KOPT-K1 (cell line): ENCODE measurements around the gene IGF1R.

Experiments
- H3K27ac ChIP-seq: fragments of 200-600 bp; sonication (generic); 2 replicates; pipeline ENCODE4 v1.5.1; 2016; ENCODE audit warnings: antibody characterized with exemption, mild to moderate bottlenecking, low read depth, low read length; ENCODE audit not compliant: poor library complexity, severe bottlenecking
- H3K36me3 ChIP-seq: fragments of 200-600 bp; sonication (generic); 2 replicates; pipeline ENCODE4 v1.5.1; 2017; ENCODE audit warnings: antibody characterized with exemption, mild to moderate bottlenecking, low read length, moderate library complexity; ENCODE audit not compliant: insufficient read depth
- H3K9me3 ChIP-seq: fragments of 200-600 bp; sonication (generic); 2 replicates; pipeline ENCODE4 v1.5.1; 2017; ENCODE audit warnings: antibody characterized with exemption, low read length, mild to moderate bottlenecking; ENCODE audit not compliant: insufficient read depth, poor library complexity, severe bottlenecking

The IGF1R gene

GRCh38 chr15:98866511-98866910 lies 218.2 kb downstream of the IGF1R start:
- Histone ChIP-seq H3K36me3 (no peaks in the 10 kb centered on the region), H3K27ac (peak overlapping the region; percentile 94), H3K9me3 (no peaks in the 10 kb centered on the region)

DNA sequence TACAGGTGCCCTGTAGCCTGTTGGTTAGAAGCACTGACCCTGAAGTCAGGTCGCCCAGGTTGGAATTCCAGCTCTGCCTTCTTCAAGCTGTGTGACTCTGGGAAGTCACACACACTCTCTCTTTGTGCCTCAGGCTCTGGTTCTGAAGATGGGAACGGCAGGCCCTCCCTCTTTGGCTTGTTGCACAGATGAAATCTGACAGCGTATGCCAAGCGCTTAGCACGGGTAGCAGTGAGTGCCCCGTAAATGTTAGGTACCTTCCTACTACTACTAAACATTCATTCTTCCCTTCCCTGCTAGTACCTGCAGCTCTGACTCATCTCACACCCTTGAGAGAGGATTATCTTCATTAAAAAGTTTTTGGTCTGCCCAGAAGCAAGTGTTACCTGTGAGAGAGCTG lies 220.2 kb downstream of the IGF1R start:
- H3K27ac ChIP-seq, result no peak overlapping the region
- H3K9me3 ChIP-seq, result no peaks in the 10 kb centered on the region
- no peaks in the 10 kb centered on the region for H3K36me3 ChIP-seq

DNA sequence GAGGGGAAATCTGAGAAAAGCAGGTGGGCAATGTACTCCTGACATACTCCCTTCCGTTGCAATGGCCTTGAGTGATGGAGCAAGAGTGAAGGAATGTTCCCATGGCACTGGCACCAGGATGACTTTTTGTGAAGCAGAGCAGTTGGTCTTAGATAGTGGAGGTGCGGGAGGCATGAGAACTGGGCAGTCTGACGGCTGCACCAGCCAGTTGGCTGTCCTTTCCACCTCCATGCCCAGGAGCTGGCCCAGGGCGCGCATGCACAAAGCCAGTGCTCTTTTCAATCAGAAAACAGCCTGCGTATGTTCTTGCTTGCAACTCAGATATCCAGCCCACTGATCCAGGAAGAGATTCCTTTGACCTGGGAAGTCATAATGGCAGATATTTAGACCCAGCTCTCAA lies 222.4 kb downstream of the IGF1R start:
- no peak overlapping the region for H3K27ac ChIP-seq
- H3K36me3 ChIP-seq, result no peaks in the 10 kb centered on the region
- no peaks in the 10 kb centered on the region for H3K9me3 ChIP-seq

- no peak overlapping the region for H3K27ac ChIP-seq
- no peaks in the 10 kb centered on the region for H3K36me3 ChIP-seq
- H3K9me3 ChIP-seq, result no peaks in the 10 kb centered on the region
Observed at GRCh38 chr15:98872774-98873173, 224.4 kb downstream of the IGF1R start.

DNA sequence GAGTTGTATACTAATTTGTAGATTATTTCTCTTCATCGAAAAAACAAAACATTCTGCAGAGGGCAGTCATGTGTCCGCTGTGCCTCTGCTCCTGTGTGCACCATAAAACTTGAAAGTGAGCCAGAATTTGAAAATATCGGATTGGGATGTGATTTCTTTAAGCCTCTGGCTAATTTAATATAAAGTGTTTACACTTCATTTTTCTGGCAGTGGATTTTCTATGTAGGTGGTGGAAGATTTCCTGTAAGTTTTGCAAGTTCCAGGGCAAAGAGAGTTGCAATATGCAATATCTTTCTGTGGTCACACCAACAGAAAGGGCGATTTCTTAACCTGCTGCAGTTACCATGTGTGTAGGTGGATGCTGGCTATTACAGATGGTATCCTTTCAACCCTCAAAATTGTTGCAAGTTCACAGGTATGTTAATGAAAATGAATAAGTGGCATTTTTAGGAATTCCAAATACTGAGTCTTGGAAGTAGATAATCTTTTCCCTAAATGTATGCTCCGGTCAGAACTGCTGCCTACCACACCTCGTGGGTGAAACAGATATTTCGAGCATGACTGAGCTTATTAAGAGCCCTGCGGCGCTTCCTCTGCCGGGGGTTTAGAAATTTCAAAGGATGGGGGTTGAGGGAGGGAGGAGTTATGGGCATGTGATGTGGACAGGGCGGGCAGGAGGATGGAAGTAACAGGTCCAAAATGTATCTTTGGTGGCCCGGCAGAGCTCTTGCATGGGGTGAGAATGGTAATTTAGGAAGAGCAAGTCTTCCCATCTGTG lies 225.3 kb downstream of the IGF1R start:
- Histone ChIP-seq H3K9me3 (no peaks in the 10 kb centered on the region), H3K36me3 (no peaks in the 10 kb centered on the region), H3K27ac (peak overlapping the region; percentile 35)

- Histone ChIP-seq H3K27ac (peak overlapping the region; percentile 35), H3K36me3 (no peaks in the 10 kb centered on the region), H3K9me3 (no peaks in the 10 kb centered on the region)
Observed at GRCh38 chr15:98874370-98874769, 226.0 kb downstream of the IGF1R start.

DNA sequence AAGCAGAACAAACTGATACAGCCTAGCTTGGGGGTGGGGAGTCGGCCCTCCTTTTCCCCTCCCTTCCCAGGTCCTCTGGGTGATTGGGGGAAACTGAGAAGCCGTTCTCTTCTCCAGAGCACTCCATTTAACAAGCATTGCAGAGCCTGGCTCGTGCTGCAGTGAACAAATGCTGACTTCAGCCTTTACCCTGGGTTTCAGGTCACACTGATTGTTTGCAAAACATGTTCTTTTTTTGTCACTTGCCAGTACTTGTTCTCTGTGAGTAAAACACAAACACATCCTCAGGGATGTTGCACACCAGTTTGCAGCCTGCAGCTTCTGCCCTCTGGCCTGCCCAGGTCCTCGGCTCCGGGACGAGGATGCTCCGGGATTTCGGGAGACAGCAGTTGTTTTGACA lies 226.4 kb downstream of the IGF1R start:
- Histone ChIP-seq H3K9me3 (no peaks in the 10 kb centered on the region), H3K36me3 (no peaks in the 10 kb centered on the region), H3K27ac (peak overlapping the region; percentile 35)

DNA sequence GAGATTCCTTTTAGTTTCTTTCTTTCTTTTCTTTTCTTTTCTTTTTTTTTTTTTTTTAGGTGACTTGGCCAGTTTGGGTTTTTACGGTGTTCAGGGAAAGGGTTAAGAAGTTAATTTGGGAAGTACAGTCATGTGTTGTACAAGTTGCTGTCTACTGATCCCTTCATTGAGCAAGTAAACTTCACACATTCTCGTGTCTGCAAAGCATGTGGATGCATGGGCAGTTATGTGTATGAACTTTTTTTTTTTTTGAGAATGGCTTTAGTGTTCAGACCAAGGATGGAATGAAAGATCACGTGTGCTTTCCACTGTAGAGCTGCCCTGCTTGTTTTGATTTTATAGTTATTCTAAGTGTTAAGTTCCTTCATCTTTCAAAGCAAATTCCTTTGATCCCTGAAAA lies 227.0 kb downstream of the IGF1R start:
- H3K27ac ChIP-seq, result no peak overlapping the region
- H3K9me3 ChIP-seq, result no peaks in the 10 kb centered on the region
- no peaks in the 10 kb centered on the region for H3K36me3 ChIP-seq

DNA sequence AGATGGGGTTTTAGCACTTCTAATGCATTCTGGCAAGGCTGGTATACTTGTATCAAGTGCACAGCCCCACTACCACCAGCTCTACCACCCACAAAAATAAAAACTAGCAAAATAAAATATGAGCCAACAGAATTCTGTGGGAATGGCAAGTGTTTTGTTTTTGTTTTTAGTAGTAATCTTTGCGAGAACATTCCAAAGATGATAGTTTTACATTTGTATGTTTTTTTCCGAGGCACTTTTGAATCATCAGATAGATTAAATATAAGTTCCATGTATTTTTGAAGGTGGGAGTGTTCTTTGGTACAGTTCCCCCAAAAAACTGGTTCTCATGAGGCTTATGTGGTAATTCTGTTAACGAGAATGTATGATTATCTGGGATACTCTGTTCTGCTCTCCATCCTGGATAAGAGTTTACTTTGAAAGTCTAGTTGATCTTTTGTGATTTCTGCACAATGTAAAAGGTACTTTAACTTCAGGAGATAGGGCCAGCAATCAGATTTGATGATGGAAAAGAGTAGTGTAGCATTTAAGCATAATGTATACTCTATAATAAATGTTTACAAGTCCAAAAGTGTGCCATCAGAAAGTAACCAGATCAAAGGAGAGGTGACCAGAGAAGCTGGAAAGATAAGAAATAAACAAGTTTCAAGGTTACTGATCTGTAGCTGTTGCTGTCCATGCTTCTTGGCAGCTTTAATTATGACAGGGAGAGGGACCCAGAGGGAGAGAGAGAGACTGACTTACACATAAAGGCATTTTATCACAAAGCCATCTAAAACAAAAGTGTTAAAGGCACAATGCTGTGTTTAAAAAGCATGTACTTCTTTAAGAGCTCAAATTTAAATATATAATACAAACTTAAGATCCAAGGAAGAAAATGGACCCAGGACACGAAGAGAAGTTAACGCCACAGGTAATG lies 228.4 kb downstream of the IGF1R start:
- Histone ChIP-seq H3K9me3 (no peaks in the 10 kb centered on the region), H3K27ac (no peak overlapping the region)

DNA sequence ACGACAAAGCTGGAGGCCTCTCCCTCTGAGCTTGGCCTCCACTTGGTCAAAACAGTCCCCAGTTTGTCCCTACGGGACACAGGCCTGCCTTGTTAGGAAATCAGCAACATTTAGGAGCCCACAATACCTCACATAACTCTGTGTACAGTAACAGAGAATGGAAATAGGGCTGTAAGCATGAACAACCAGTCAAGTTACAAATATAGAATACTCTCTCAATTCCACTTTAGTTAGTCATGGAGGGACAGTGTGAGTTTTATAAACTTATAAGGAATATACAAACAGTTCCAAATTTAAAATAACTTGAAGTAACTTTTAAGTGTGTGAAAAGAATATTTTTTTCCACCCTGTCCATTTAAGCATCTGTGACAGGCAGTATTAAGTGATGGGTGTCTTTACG lies 229.8 kb downstream of the IGF1R start:
- no peaks in the 10 kb centered on the region for H3K36me3 ChIP-seq
- no peak overlapping the region for H3K27ac ChIP-seq
- no peaks in the 10 kb centered on the region for H3K9me3 ChIP-seq

More for the DNA sequence above, 228.4 kb downstream of the IGF1R start:
- H3K36me3 ChIP-seq, result no peaks in the 10 kb centered on the region

DNA sequence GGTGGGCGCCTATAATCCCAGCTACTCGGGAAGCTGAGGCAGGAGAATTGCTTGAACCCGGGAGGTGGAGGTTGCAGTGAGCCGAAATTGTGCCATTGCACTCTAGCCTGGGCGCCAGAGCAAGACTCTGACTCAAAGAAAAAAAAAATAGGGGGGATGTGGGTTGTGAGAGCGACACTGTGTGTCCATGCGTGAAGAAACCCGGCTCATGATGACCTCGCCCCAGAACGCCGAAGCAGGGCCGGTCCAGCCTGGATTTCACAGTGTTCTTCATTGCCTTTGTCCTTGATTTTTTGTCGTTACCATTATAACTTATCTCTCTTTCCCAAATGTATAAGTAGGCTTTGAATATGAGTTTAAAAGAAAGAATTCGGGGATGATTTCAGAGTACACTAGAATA lies 230.5 kb downstream of the IGF1R start:
- Histone ChIP-seq H3K9me3 (no peaks in the 10 kb centered on the region), H3K27ac (no peak overlapping the region), H3K36me3 (no peaks in the 10 kb centered on the region)

DNA sequence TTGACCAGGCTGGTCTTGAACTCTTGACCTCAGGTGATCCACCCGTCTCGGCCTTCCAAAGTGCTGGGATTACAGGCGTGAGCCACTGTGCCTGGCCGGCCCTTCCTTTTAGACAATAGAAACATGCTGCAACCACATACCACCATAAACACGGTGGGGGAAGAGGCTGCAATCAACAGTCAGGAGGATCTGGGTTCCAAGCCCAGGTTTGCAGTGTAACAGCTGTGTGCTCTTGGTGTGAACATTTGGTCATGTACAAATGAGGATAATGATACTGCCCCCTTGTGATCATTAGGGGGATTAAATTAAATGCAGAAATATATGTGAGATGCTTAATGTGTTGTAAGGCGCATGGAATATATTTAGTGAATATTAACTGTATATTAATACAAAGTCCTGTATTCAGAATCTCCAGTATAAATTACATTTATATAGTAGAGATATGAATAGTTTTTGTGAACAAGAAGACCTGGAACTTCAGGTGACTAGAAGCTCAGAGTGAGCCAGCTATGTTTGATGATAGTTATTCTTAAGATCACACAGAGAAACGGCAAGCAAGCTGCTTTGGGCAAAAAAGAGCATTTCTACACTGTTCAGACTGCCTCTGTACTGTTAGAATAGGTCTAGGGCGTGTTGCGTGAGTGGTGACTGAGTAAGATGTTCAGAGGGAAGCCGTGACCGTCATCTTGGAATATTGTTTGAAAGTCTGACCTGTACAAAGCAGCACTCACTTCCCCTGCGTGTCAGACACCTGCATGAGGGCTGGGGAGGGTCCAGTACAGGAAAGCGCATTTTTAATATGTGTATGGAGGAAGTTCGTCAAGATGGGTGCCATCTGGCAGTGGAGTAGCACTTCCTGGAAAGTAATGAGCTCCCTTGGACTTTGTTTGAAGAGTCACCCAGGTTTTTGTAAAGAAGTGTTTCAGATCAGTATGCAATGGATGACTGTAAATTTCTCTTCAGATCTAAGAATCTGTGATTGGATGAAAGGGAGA lies 233.5 kb downstream of the IGF1R start:
- Histone ChIP-seq H3K9me3 (no peaks in the 10 kb centered on the region), H3K27ac (peak overlapping the region; percentile 40), H3K36me3 (no peaks in the 10 kb centered on the region)

DNA sequence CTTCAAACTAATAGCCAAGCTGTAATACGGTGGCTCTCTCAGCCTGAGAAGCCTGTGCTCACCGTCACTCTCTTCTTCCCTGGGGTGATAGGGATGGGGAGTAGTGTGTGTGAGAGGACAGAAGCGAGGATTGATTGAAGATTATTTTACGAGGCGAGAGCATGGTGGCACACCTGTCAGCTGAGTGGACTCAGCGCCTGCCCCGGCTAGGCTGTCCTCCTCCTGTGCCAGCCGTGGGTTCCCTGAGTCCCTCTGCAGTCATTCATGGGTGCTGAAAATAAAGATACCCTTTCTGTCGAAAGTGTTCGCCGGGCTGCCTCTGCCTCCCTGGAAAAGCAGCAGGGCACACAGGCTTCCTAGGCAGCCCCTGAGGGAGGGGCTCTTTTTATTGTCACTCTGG lies 235.1 kb downstream of the IGF1R start:
- Histone ChIP-seq H3K36me3 (no peaks in the 10 kb centered on the region), H3K27ac (no peak overlapping the region), H3K9me3 (no peaks in the 10 kb centered on the region)

DNA sequence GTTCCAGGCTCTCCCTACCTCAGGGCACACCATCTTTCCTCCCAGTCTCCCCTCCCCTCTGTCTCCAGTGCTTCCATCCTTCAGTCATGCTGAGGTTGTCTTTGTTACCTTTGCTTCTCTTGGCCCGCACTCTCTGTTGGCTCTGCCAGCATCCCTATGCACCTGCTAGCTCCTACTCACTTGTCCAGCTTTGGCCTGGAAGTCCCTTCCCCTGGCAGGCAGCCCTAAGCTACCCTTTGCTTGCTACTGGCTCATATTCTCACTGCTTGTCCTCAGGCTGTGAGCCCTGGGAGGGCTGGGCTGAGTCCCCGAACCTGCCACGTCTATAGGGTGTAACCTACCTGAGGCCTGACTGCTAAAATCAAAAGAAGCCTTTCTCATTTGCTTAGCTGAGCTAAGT lies 236.6 kb downstream of the IGF1R start:
- H3K27ac ChIP-seq, result no peak overlapping the region
- H3K36me3 ChIP-seq, result no peaks in the 10 kb centered on the region
- H3K9me3 ChIP-seq, result no peaks in the 10 kb centered on the region

DNA sequence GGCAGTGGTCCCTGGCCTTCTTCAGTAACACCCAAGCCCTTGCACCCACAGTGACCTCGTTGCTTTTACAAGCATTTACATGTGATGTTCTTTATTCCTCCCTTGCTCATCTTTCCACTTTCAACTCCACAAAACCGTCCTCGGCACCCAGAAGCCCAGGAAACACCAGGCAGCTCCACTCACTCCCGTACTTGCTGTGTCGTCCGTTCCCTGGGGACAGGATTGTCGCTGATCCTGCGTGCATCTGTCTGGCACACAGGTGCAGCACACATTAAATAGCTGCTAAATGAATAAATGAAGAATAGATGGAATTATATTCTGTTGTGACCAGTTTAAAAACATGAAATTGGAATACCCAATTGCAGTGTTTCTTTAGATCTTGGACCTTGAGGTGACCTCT lies 239.6 kb downstream of the IGF1R start:
- no peaks in the 10 kb centered on the region for H3K36me3 ChIP-seq
- no peak overlapping the region for H3K27ac ChIP-seq

More for the DNA sequence above, 239.6 kb downstream of the IGF1R start:
- H3K9me3 ChIP-seq, result no peaks in the 10 kb centered on the region
